Small intestine (tissue), 7 donors: ENCODE results near the gene PPA1. TPM values are rescaled to one million over a fixed set of nuclear protein-coding genes. Genes with fewer than 3 reads are reported as not detected.
"Not testable (repeated sequence)": the region's sequence is repeated elsewhere in the genome, so short reads cannot be mapped to it uniquely, and the experiment has no call there.

Experiments used
- DNase-seq, 2 donors: peaks; one replicate each; pipeline versions ENCODE4 v3.0.0 to v3.0.0-alpha.2; 2013
- FAIRE-seq: peaks from 2 replicates; lab custom pipeline; 2012; peaks lifted over from hg19 to GRCh38; lab: Jason Lieb, UNC
- H3K27ac ChIP-seq, 3 donors: one replicate each; pipeline ENCODE4 v1.5.1; 2013; ENCODE audit warnings: low read length in 2 of 3, mild to moderate bottlenecking in 2 of 3, control low read depth in 1 of 3, inconsistent platforms in 1 of 3, low read depth in 1 of 3, moderate library complexity in 1 of 3
- H3K27me3 ChIP-seq, 3 donors: one replicate each; pipeline ENCODE4 v1.6.1; 2013; ENCODE audit warnings: low read length in 3 of 3, inconsistent platforms in 1 of 3; ENCODE audit not compliant: control insufficient read depth in 3 of 3, insufficient read depth in 3 of 3
- H3K36me3 ChIP-seq, 3 donors: one replicate each; pipeline ENCODE4 v1.6.1; 2013; ENCODE audit warnings: low read length in 3 of 3, inconsistent platforms in 1 of 3, low read depth in 1 of 3, mild to moderate bottlenecking in 1 of 3, moderate library complexity in 1 of 3; ENCODE audit not compliant: control insufficient read depth in 3 of 3, insufficient read depth in 2 of 3
- H3K4me1 ChIP-seq, 3 donors: one replicate each; pipeline ENCODE4 v1.6.1; 2013; ENCODE audit warnings: low read length in 2 of 3, inconsistent platforms in 1 of 3, low read depth in 1 of 3, mild to moderate bottlenecking in 1 of 3, moderate library complexity in 1 of 3; ENCODE audit not compliant: control insufficient read depth in 3 of 3, insufficient read depth in 2 of 3
- H3K4me3 ChIP-seq, 3 donors: one replicate each; pipeline ENCODE4 v1.5.1; 2013; ENCODE audit warnings: low read length in 3 of 3, control low read depth in 1 of 3, inconsistent platforms in 1 of 3, low read depth in 1 of 3, mild to moderate bottlenecking in 1 of 3, moderate library complexity in 1 of 3
- H3K9me3 ChIP-seq, 2 donors: one replicate each; pipeline ENCODE4 v1.6.1; 2013; ENCODE audit warnings: low read depth in 1 of 2, low read length in 1 of 2; ENCODE audit not compliant: control insufficient read depth in 2 of 2, insufficient read depth in 1 of 2
- WGBS, 3 donors: extraction: QIAGEN DNeasy Blood & Tissue Kit; methylation state at CpG; one replicate each; pipeline ENCODE4 v1.1.7; 2013; 5-methylcytosine and 5-hydroxymethylcytosine counted together
- polyA plus RNA-seq, 4 donors: library from polyadenylated mRNA; stranded (reverse) in 3 of 4; unstranded in 1 of 4; fragments of 200-250 nt in 3 of 4; fragments of 120-200 nt in 1 of 4; gene quantifications; one replicate each; pipeline versions ENCODE4 v1.2.1 to v1.2.3, GENCODE V29; 2013
- donor health status: healthy with polysubstance abuse.
- donor health status: control.
- donor health status: control.
- donor health status: Bipolar disorder and iron deficiency.
- donor health status: healthy.

The PPA1 gene
- polyA plus RNA-seq, 4 donors, result 103 to 383 (median 203) TPM

DNA sequence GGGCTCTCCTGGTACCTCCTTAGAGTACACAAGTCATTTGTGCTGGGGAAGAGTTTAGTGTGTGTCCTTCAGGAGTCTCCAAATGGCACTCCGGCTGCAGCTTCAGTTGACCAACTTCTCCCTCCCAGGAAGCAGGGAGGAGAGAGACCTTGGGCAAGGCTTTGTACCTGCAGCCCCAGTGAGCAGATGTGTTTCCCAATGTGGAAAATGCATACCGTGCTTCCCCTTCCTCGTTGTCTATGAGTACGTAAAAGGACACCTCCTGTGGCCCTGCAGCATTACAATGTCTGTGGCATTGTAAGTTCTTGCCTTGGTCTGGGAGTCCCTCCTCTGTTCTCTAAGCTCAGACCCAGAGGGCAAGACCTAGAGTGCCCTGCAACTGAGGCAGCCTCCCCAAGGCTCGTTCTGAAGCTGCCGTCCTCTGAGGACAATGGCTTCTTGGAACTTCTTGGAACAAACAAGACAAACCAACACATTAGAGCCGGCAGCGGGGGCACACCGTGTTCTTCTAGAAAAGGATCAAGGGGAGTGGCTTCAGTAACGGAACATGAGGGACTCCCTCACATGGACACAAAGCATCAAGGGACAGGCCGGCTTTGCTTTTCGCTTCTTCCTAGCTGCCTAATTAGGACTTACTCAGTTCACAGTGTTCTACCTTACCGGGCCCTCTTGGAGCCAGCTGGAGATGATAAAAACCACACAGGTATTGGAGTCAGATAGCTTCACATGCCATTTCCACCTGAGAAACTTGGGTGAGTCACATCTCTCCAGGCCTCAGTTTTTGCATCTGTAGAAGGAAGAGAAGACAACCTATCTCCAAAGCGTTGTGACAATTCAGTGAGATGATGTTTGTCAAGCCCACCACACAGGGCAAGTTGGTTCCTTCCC, 20.9 kb upstream of the PPA1 start:
- H3K27ac ChIP-seq, result no peak overlapping the region
- peaks cover 0 to 18% (median 3%) of the 10 kb centered on the region in 3 donors for H3K4me1 ChIP-seq
- DNase-seq (no peak), FAIRE-seq (no peak)
- 89 to 92% (median 90%) methylated on average over 14 of the region's 14 CpGs for WGBS, 3 donors
- no peaks in the 10 kb centered on the region for H3K36me3 ChIP-seq
- peaks cover 0 to 8% of the 10 kb centered on the region in 2 donors for H3K9me3 ChIP-seq
- H3K27me3 ChIP-seq, result peaks cover 0 to 29% (median 10%) of the 10 kb centered on the region in 3 donors
- no peak overlapping the region for H3K4me3 ChIP-seq

DNA sequence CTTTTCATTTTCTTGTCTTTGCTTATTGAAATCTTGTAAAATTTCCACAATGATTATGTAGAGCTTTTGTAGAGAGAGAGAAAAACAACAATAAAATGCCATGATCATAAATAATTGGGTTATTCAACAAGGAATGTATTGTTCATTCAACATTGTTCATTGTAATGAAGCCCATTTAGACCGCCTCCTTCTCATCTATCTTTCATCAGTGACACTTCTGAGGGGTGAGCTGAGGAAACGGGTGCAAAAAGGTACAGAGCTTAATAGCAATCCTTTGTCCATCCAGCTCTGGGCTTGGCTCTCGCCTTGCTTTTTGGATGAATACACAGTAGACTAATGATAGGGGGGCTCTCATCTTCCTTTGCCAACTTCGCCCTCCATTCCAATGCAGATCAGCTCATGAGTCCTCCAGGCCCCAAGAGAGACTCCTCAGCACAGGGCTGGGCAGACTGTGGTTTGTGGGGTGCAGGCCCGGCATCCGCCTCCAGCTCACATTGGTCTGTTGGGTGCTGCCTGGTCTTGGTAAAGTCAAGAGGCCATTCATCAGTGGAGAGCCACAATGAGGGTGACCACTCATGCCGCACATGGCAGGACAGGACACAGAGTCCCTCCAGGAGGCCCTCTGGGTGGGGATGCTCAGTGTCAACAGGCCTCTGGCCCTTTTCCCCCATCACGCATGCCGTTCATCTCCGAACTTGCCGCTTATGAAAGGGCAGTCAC, 17.9 kb upstream of the PPA1 start:
- H3K36me3 ChIP-seq, result no peaks in the 10 kb centered on the region
- no peak overlapping the region for H3K4me3 ChIP-seq
- no peak for DNase-seq
- peaks cover 0 to 32% (median 9%) of the 10 kb centered on the region in 3 donors for H3K27me3 ChIP-seq
- no peak overlapping the region for H3K27ac ChIP-seq
- peaks cover 0 to 8% of the 10 kb centered on the region in 2 donors for H3K9me3 ChIP-seq
- WGBS, 3 donors, result 93 to 94% (median 94%) methylated on average over 11 of the region's 11 CpGs
- peaks cover 0 to 11% (median 3%) of the 10 kb centered on the region in 3 donors for H3K4me1 ChIP-seq
- FAIRE-seq, result no peak

DNA sequence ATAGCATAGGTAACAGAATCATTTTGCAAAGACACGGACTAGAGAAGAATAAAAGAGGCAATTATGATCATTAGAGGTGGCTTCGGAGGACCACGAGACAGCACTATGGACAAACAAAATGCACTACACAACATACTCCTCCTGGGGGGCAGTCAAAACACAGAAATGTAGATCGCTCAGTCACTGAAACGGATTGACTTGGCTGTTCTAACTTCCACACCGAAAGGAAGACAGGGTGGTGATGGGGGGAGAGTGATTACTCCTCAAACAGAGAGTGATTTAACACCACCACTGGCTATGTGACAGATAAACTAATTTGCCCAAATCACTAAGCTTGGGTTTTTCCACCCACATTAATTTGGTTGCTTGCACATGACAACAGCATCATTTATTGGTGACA, 14.1 kb upstream of the PPA1 start:
- 71 to 82% (median 75%) methylated on average over 6 of the region's 6 CpGs for WGBS, 3 donors
- no peaks in the 10 kb centered on the region for H3K36me3 ChIP-seq
- H3K4me1 ChIP-seq, result no peaks in the 10 kb centered on the region
- DNase-seq (no peak), FAIRE-seq (no peak)
- peaks cover 0 to 3% (median 2%) of the 10 kb centered on the region in 3 donors for H3K27me3 ChIP-seq
- H3K9me3 ChIP-seq, result peaks cover 0 to 3% of the 10 kb centered on the region in 2 donors
- no peak overlapping the region for H3K4me3 ChIP-seq
- H3K27ac ChIP-seq, result no peak overlapping the region

DNA sequence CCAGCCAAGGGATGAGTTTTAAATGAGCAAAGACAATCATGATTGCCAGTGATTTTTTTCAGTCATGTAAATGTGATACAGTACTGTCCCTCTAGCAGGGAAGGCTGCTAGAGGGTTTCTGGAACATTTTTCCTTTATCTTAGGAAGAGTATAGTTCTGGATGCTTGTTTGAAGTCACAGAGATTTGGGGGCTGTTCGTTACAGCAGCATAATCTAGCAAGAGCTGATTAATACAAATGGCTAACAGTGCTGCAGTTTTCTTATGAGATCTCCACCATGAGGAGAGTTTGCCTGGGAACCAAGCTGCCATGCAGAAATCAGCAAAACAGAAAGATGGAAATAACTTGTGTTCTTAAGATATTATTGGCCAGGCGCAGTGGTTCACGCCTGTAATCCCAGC, 7.9 kb upstream of the PPA1 start:
- Histone ChIP-seq H3K27me3 (no peaks in the 10 kb centered on the region), H3K36me3 (no peaks in the 10 kb centered on the region), H3K4me1 (no peaks in the 10 kb centered on the region), H3K27ac (no peak overlapping the region), H3K9me3 (peaks cover 0 to 17% of the 10 kb centered on the region in 2 donors), H3K4me3 (no peak overlapping the region)
- no peak for FAIRE-seq
- WGBS, 3 donors, result 95 to 97% (median 96%) methylated on average over 3 of the region's 3 CpGs
- DNase-seq, result no peak

DNA sequence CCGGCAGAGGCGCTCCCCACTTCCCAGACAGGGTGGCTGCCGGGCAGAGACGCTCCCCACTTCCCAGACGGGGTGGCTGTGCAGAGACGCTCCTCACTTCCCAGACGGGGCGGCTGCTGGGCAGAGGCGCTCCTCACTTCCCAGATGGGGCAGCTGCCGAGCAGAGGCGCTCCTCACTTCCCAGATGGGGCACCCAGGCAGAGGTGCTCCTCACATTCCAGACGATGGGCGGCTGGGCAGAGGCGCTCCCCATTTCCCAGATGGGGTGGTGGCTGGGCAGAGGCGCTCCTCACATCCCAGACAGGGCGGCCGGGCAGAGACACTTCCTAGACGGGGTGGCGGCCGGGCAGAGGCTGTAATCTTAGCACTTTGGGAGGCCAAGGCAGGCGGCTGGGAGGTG, 6.8 kb upstream of the PPA1 start:
- H3K27ac ChIP-seq, DNase-seq, H3K4me1 ChIP-seq, H3K36me3 ChIP-seq, H3K4me3 ChIP-seq, FAIRE-seq, H3K27me3 ChIP-seq: not testable (repeated sequence)
- H3K9me3 ChIP-seq, result peaks cover 0 to 17% of the 10 kb centered on the region in 2 donors
- 90 to 91% (median 91%) methylated on average over 14 to 21 of the region's 21 CpGs for WGBS, 3 donors

DNA sequence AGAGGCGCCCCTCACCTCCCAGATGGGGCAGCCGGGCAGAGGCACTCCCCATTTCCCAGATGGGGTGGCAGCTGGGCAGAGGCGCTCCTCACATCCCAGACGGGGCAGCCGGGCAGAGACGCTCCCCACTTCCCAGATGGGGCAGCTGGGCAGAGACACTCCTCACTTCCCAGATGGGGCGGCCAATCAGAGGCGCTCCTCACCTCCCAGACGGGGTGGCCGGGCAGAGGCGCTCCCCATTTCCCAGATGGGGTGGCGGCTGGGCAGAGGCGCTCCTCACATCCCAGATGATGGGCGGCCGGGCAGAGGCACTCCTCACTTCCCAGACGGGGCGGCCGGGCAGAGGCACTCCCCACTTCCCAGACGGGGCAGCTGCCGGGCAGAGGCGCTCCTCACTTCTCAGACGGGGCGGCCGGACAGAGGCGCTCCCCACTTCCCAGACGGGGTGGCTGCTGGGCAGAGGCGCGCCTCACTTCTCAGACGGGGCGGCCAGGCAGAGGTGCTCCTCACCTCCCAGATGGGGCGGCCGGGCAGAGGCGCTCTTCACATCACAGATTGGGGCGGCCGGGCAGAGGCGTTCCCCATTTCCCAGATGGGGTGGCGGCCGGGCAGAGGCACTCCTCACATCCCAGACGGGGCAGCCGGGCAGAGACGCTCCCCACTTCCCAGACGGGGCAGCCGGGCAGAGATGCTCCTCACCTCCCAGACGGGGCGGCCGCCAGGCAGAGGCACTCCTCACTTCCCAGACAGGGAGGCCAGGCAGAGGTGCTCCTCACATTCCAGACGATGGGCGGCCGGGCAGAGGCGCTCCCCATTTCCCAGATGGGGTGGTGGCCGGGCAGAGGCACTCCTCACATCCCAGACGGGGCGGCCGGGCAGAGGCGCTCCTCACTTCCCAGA, 6.1 kb upstream of the PPA1 start:
- not testable (repeated sequence) for DNase-seq, H3K4me3 ChIP-seq, H3K27ac ChIP-seq, FAIRE-seq, H3K36me3 ChIP-seq, H3K27me3 ChIP-seq
- Histone ChIP-seq H3K4me1 (peaks cover 0 to 10% (median 0%) of the 10 kb centered on the region in 3 donors), H3K9me3 (peaks cover 0 to 17% of the 10 kb centered on the region in 2 donors)
- WGBS, 3 donors, result 95 to 97% (median 95%) methylated on average over 34 to 55 of the region's 55 CpGs

DNA sequence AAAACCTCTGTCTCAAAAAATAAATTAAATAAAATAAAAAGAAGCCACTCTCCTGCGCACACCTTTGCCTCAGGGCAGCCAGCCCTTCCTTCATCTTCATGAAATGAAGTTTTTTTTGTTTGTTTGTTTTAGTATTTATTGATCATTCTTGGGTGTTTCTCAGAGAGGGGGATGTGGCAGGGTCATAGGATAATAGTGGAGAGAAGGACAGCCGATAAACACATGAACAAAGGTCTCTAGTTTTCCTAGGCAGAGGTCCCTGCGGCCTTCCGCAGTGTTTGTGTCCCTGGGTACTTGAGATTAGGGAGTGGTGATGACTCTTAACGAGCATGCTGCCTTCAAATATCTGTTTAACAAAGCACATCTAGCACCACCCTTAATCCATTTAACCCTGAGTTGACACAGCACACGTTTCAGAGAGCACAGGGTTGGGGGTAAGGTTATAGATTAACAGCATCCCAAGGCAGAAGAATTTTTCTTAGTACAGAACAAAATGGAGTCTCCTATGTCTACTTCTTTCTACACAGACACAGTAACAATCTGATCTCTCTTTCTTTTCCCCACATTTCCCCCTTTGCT, 4.8 kb upstream of the PPA1 start:
- not testable (repeated sequence) for FAIRE-seq, H3K27ac ChIP-seq, H3K4me3 ChIP-seq, DNase-seq, H3K27me3 ChIP-seq, H3K36me3 ChIP-seq
- Histone ChIP-seq H3K4me1 (peaks cover 0 to 13% (median 0%) of the 10 kb centered on the region in 3 donors), H3K9me3 (peaks cover 0 to 17% of the 10 kb centered on the region in 2 donors)
- 70 to 72% (median 71%) methylated on average over 6 of the region's 6 CpGs for WGBS, 3 donors
